Kidney epithelial cell (primary cell): ENCODE measurements around the gene YTHDF1. TPM values are rescaled to one million over a fixed set of nuclear protein-coding genes. Genes with fewer than 3 reads are reported as not detected.
A peak's percentile ranks its signal among the peaks of the same experiment; 100 is the strongest.

Experiments
- DNase-seq: peaks from one replicate; pipeline ENCODE4 v3.0.0-alpha.2; 2010; ENCODE audit warnings: low read depth
- H3K27me3 ChIP-seq: 2 replicates; pipeline ENCODE4 v1.6.0; 2011; ENCODE audit warnings: low read length; ENCODE audit not compliant: control insufficient read depth, insufficient read depth
- H3K36me3 ChIP-seq: 2 replicates; pipeline ENCODE4 v1.5.1; 2011; ENCODE audit warnings: low read length; ENCODE audit not compliant: control insufficient read depth, insufficient read depth
- H3K4me3 ChIP-seq: 2 replicates; pipeline ENCODE4 v1.5.1; 2011; ENCODE audit warnings: low read depth, mild to moderate bottlenecking, control low read depth, low read length
- CTCF ChIP-seq: IDR thresholded peaks from 2 replicates; pipeline ENCODE4 v1.5.1; 2011; ENCODE audit warnings: mild to moderate bottlenecking, moderate library complexity, low read length, control low read depth, inconsistent platforms; ENCODE audit not compliant: insufficient read depth, poor library complexity, severe bottlenecking
- total RNA-seq: library from RNA; depleted of rRNA; stranded (reverse); fragments of >200 nt; gene quantifications from 2 replicates; pipeline ENCODE4 v1.2.3, GENCODE V29; 2015

Gene YTHDF1
- total RNA-seq, 1 donor from 2014 or later = 54.8 TPM

GRCh38 chr20:63256954-63257353 is 41.0 kb upstream of the YTHDF1 start:
- Histone ChIP-seq H3K36me3 (no peaks in the 10 kb centered on the region), H3K27me3 (peaks cover 68% of the 10 kb centered on the region), H3K4me3 (no peak overlapping the region)
- DNase-seq = no peak
- no peak for TF ChIP-seq CTCF

- no peaks in the 10 kb centered on the region for H3K36me3 ChIP-seq
- DNase-seq = no peak
- peaks cover 64% of the 10 kb centered on the region for H3K27me3 ChIP-seq
- no peak overlapping the region for H3K4me3 ChIP-seq
- no peak for TF ChIP-seq CTCF
These were observed 40.2 kb upstream of the YTHDF1 start for GRCh38 chr20:63255931-63256704.

- Histone ChIP-seq H3K4me3 (peak overlapping the region; percentile 41), H3K27me3 (peaks cover 51% of the 10 kb centered on the region), H3K36me3 (no peaks in the 10 kb centered on the region)
- peak; percentile 37 for TF ChIP-seq CTCF
- DNase-seq = no peak
These were observed 38.9 kb upstream of the YTHDF1 start for GRCh38 chr20:63254606-63255384.

GRCh38 chr20:63254232-63254605 is 38.3 kb upstream of the YTHDF1 start, which contains the start of gene NKAIN4:
TSS of gene NKAIN4 (minus strand) at chr20:63254463. CDS start at chr20:63254450, 13 bp downstream.
- Histone ChIP-seq H3K36me3 (no peaks in the 10 kb centered on the region), H3K4me3 (peak within 1 kb of the TSS; percentile 41), H3K27me3 (peaks cover 46% of the 10 kb centered on the region)
- no peak for DNase-seq
- TF ChIP-seq CTCF = no peak

- H3K27me3 ChIP-seq = peaks cover 45% of the 10 kb centered on the region
- H3K36me3 ChIP-seq = no peaks in the 10 kb centered on the region
- H3K4me3 ChIP-seq = peak overlapping the region; percentile 41
- no peak for TF ChIP-seq CTCF
- DNase-seq = no peak
These were observed 37.7 kb upstream of the YTHDF1 start for GRCh38 chr20:63253438-63254231.
